ENCODE results near the gene KLK4.

DNA sequence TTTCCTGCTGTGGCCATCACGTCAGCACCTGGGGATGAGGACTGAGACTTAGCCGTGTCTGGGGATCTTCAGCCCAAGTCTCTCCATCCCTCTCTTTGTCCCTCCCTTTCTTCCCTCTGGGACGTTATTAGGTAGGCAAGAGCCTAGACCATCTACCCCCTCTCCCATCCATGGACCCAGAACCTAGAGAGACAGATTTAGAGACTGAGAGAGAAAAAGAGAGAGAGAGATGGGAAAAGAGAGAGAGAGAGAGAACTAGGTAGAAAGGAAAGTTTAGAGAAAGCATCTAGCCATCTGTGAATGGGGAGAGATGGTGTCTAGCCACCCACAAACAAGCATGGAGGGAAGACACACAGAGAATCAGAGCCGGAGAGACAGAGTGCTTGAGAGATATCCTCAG is 473 bp downstream of the KLK4 start:
- TF ChIP-seq, protein P1, sequence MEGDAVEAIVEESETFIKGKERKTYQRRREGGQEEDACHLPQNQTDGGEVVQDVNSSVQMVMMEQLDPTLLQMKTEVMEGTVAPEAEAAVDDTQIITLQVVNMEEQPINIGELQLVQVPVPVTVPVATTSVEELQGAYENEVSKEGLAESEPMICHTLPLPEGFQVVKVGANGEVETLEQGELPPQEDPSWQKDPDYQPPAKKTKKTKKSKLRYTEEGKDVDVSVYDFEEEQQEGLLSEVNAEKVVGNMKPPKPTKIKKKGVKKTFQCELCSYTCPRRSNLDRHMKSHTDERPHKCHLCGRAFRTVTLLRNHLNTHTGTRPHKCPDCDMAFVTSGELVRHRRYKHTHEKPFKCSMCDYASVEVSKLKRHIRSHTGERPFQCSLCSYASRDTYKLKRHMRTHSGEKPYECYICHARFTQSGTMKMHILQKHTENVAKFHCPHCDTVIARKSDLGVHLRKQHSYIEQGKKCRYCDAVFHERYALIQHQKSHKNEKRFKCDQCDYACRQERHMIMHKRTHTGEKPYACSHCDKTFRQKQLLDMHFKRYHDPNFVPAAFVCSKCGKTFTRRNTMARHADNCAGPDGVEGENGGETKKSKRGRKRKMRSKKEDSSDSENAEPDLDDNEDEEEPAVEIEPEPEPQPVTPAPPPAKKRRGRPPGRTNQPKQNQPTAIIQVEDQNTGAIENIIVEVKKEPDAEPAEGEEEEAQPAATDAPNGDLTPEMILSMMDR (IDR thresholded peaks at IDR 0.05): no peak
- no peak for TF ChIP-seq POLR2A (IDR thresholded peaks at IDR 0.05)

All from thyroid gland (tissue), 4 donors.